GM23338 (cell line): Measurements from ENCODE around the gene GMPR. TPM values are rescaled to one million over a fixed set of nuclear protein-coding genes. Genes with fewer than 3 reads are reported as not detected.

Source experiments
- ATAC-seq: fragments of 200-7000 bp; cut with Tn5 transposase; 3 replicates; pipeline ENCODE4 v1.9.1; 2020
- DNase-seq: peaks from one replicate; pipeline ENCODE4 v3.0.0-alpha.2; 2015; ENCODE audit warnings: low spot score
- H2AFZ ChIP-seq: fragments of 200-600 bp; sonication (generic); 2 replicates; pipeline ENCODE4 v1.8.0; 2016; ENCODE audit warnings: antibody characterized with exemption, mild to moderate bottlenecking, moderate library complexity
- H3F3A ChIP-seq: fragments of 200-600 bp; sonication (generic); replicated peaks from 2 replicates; pipeline ENCODE4 v1.8.0; 2017; ENCODE audit warnings: antibody characterized with exemption, mixed run types, low read depth
- H3K27ac ChIP-seq: fragments of 200-600 bp; sonication (generic); 2 replicates; pipeline ENCODE4 v1.6.1; 2016; ENCODE audit warnings: low read depth
- H3K27me3 ChIP-seq: fragments of 200-600 bp; sonication (generic); 2 replicates; pipeline ENCODE4 v1.8.0; 2016; ENCODE audit warnings: mild to moderate bottlenecking, mixed run types, moderate library complexity; ENCODE audit not compliant: insufficient read depth
- H3K36me3 ChIP-seq: fragments of 200-600 bp; sonication (generic); 2 replicates; pipeline ENCODE4 v1.8.0; 2016; ENCODE audit warnings: mild to moderate bottlenecking; ENCODE audit not compliant: insufficient read depth
- H3K4me1 ChIP-seq: fragments of 200-600 bp; sonication (generic); 2 replicates; pipeline ENCODE4 v1.8.0; 2016; ENCODE audit warnings: mild to moderate bottlenecking, moderate library complexity; ENCODE audit not compliant: insufficient read depth
- H3K4me2 ChIP-seq: fragments of 200-600 bp; sonication (generic); 2 replicates; pipeline ENCODE4 v1.7.1; 2017; ENCODE audit warnings: mixed run types
- H3K4me3 ChIP-seq: fragments of 200-600 bp; sonication (generic); 2 replicates; pipeline ENCODE4 v1.6.1; 2016; ENCODE audit warnings: mixed run types
- H3K79me2 ChIP-seq: fragments of 200-600 bp; sonication (generic); replicated peaks from 2 replicates; pipeline ENCODE4 v1.8.0; 2017; ENCODE audit warnings: mild to moderate bottlenecking; ENCODE audit not compliant: insufficient read depth
- H3K9me2 ChIP-seq: fragments of 200-600 bp; sonication (generic); 2 replicates; pipeline ENCODE4 v1.8.0; 2017; ENCODE audit not compliant: insufficient read depth
- H4K20me1 ChIP-seq: fragments of 200-600 bp; sonication (generic); replicated peaks from 2 replicates; pipeline ENCODE4 v1.8.0; 2017; ENCODE audit warnings: mild to moderate bottlenecking; ENCODE audit not compliant: insufficient read depth
- H3K27ac Mint-ChIP-seq: 2 replicates; pipeline ENCODE4 v1.8.0; 2020; ENCODE audit warnings: inconsistent platforms, mild to moderate bottlenecking, moderate library complexity, mixed read lengths
- H3K27me3 Mint-ChIP-seq: 3 replicates; pipeline ENCODE4 v1.8.0; 2022; ENCODE audit warnings: low read depth, mild to moderate bottlenecking, moderate library complexity, mixed read lengths, inconsistent platforms; ENCODE audit not compliant: insufficient read depth, poor library complexity
- H3K36me3 Mint-ChIP-seq: 3 replicates; pipeline ENCODE4 v1.8.0; 2021; ENCODE audit warnings: low read depth, mild to moderate bottlenecking, inconsistent platforms, moderate library complexity, mixed read lengths
- H3K4me1 Mint-ChIP-seq: 3 replicates; pipeline ENCODE4 v1.8.0; 2020; ENCODE audit warnings: mild to moderate bottlenecking, inconsistent platforms, mixed read lengths
- H3K4me3 Mint-ChIP-seq: 3 replicates; pipeline ENCODE4 v1.8.0; 2021; ENCODE audit warnings: moderate library complexity, mild to moderate bottlenecking, inconsistent platforms, mixed read lengths
- H3K9me3 Mint-ChIP-seq: 3 replicates; pipeline ENCODE4 v1.8.0; 2020; ENCODE audit warnings: moderate library complexity, mild to moderate bottlenecking, inconsistent platforms, mixed read lengths
- CREB1 ChIP-seq: fragments of 250-450 bp; sonication (Bioruptor Pico); IDR thresholded peaks from 2 replicates; pipeline ENCODE4 v1.5.0; 2020; ENCODE audit warnings: low read depth, mild to moderate bottlenecking, moderate library complexity
- CTCF ChIP-seq, 2 experiments: fragments of 200-600 bp in 1 of 2; sonication (generic) in 1 of 2; conservative IDR thresholded peaks; 2 replicates each; pipeline versions ENCODE4 v1.5.1 to v1.6.1; 2016 to 2017; ENCODE audit warnings: antibody characterized with exemption in 2 of 2, low read depth in 2 of 2, mild to moderate bottlenecking in 2 of 2, moderate library complexity in 1 of 2
- ETS1 ChIP-seq: IDR thresholded peaks from 2 replicates; pipeline ENCODE4 v1.6.1; 2016; ENCODE audit warnings: antibody characterized with exemption
- EZH2 ChIP-seq: fragments of 200-600 bp; sonication (generic); IDR thresholded peaks from one replicate; pipeline ENCODE4 v1.8.0; 2017; ENCODE audit warnings: antibody characterized with exemption, mild to moderate bottlenecking, low read depth; ENCODE audit not compliant: unreplicated experiment
- EZH2phosphoT487 ChIP-seq: fragments of 200-600 bp; sonication (generic); IDR thresholded peaks from one replicate; pipeline ENCODE4 v1.8.1; 2018; ENCODE audit warnings: antibody characterized with exemption; ENCODE audit not compliant: unreplicated experiment
- JUNB ChIP-seq: IDR thresholded peaks from one replicate; pipeline ENCODE4 v1.6.1; 2016; ENCODE audit warnings: antibody characterized with exemption; ENCODE audit not compliant: unreplicated experiment
- NANOG ChIP-seq: IDR thresholded peaks from 2 replicates; pipeline ENCODE4 v1.6.1; 2016; ENCODE audit warnings: antibody characterized with exemption, borderline replicate concordance
- POLR2AphosphoS5 ChIP-seq: IDR thresholded peaks from 2 replicates; pipeline ENCODE4 v1.6.1; 2016; ENCODE audit warnings: antibody characterized with exemption, low read depth
- REST ChIP-seq: IDR thresholded peaks from one replicate; pipeline ENCODE4 v1.6.1; 2018; ENCODE audit warnings: antibody characterized with exemption; ENCODE audit not compliant: unreplicated experiment
- STAT1 ChIP-seq: IDR thresholded peaks from one replicate; pipeline ENCODE4 v1.6.1; 2016; ENCODE audit warnings: antibody characterized with exemption; ENCODE audit not compliant: unreplicated experiment
- ZNF114 ChIP-seq: fragments of 250-450 bp; sonication (Bioruptor Pico); IDR thresholded peaks from 2 replicates; pipeline ENCODE4 v1.5.0; 2020; ENCODE audit warnings: mild to moderate bottlenecking, moderate library complexity
- ZNF331 ChIP-seq: fragments of 250-450 bp; sonication (Bioruptor Pico); IDR thresholded peaks from 2 replicates; pipeline ENCODE4 v1.5.0; 2020; ENCODE audit warnings: low read depth, mild to moderate bottlenecking, moderate library complexity
- ZNF462 ChIP-seq: fragments of 250-450 bp; sonication (Bioruptor Pico); IDR thresholded peaks from 2 replicates; pipeline ENCODE4 v1.5.0; 2020; ENCODE audit warnings: mild to moderate bottlenecking, moderate library complexity
- polyA plus RNA-seq: library from polyadenylated mRNA; unstranded; fragments of >200 nt; fragmentation: Nextera tagmentation; extraction: Ambion mirVana; gene quantifications from 2 replicates; pipeline ENCODE4 v1.2.1, GENCODE V29; 2016
- total RNA-seq: library from RNA; depleted of rRNA; stranded (reverse); fragments of >200 nt; shearing (Covaris generic); gene quantifications from 2 replicates; pipeline ENCODE4 v1.2.3, GENCODE V29; 2014

Gene GMPR
- total and polyA plus RNA-seq, 2 experiments from 2014 or later, result 0.23 to 0.35 TPM

GRCh38 chr6:16320533-16321340, 82.3 kb downstream of the GMPR start:
- H3K27ac Mint-ChIP-seq, result no peak overlapping the region
- Histone ChIP-seq H2AFZ (no peak overlapping the region), H3K4me3 (no peak overlapping the region), H3F3A (no peaks in the 10 kb centered on the region), H3K4me2 (no peak overlapping the region), H3K79me2 (no peaks in the 10 kb centered on the region), H3K9me2 (no peaks in the 10 kb centered on the region), H3K4me1 (peaks cover 12% of the 10 kb centered on the region; the same call in 1 of the 2 replicates), H3K36me3 (no peaks in the 10 kb centered on the region), H4K20me1 (no peaks in the 10 kb centered on the region), H3K27me3 (no peaks in the 10 kb centered on the region), H3K27ac (no peak overlapping the region)
- H3K36me3 Mint-ChIP-seq, result no peaks in the 10 kb centered on the region; the same call in 2 of the 3 replicates
- DNase-seq (no peak), ATAC-seq (no peak; the same call in 2 of the 3 replicates)
- TF ChIP-seq ZNF462 (CRISPR knock-in tag), result no peak
- no peak for TF ChIP-seq JUNB
- TF ChIP-seq ETS1, result no peak
- TF ChIP-seq POLR2AphosphoS5, result no peak
- TF ChIP-seq CTCF (conservative IDR thresholded peaks at IDR 0.05; ENCODE audit: low read depth in 2 of 2), result no peak
- no peak for TF ChIP-seq ZNF114 (CRISPR knock-in tag)
- TF ChIP-seq REST, result no peak
- no peak for TF ChIP-seq NANOG
- no peak for TF ChIP-seq ZNF331 (CRISPR knock-in tag)
- no peak for TF ChIP-seq EZH2phosphoT487
- no peak for TF ChIP-seq STAT1
- TF ChIP-seq CREB1 (CRISPR knock-in tag), result no peak
- no peak for TF ChIP-seq EZH2
- no peaks in the 10 kb centered on the region; the same call in 2 of the 3 replicates for H3K9me3 Mint-ChIP-seq
- H3K27me3 Mint-ChIP-seq, result peaks cover 7% of the 10 kb centered on the region
- peaks cover 39% of the 10 kb centered on the region for H3K4me1 Mint-ChIP-seq
- no peak overlapping the region for H3K4me3 Mint-ChIP-seq
